GM12878 (cell line): ENCODE results near the gene MGAT2. TPM values are rescaled to one million over a fixed set of nuclear protein-coding genes. Genes with fewer than 3 reads are reported as not detected.

Experiments
- BCLAF1 ChIP-seq: fragments of 450-650 bp; IDR thresholded peaks from 2 replicates; pipeline ENCODE4 v1.6.1; 2017; ENCODE audit warnings: antibody characterized with exemption, mild to moderate bottlenecking, moderate library complexity
- BHLHE40 ChIP-seq, 2 experiments: fragments of 450-650 bp in 1 of 2; IDR thresholded peaks; 2 replicates each; pipeline ENCODE4 v1.6.1; 2011 to 2017; ENCODE audit warnings: low read depth in 2 of 2, borderline replicate concordance in 1 of 2, improper control_type of control experiment in 1 of 2, low read length in 1 of 2, mild to moderate bottlenecking in 1 of 2
- CHD2 ChIP-seq: IDR thresholded peaks from 2 replicates; pipeline ENCODE4 v1.6.1; 2011; ENCODE audit warnings: low read depth, low read length, improper control_type of control experiment, borderline replicate concordance
- GABPA ChIP-seq: IDR thresholded peaks from 2 replicates; pipeline ENCODE4 v1.6.1; 2014; ENCODE audit warnings: antibody characterized with exemption, low read depth, mild to moderate bottlenecking, inconsistent platforms
- IRF3 ChIP-seq: fragments of 450-650 bp; IDR thresholded peaks from 2 replicates; pipeline ENCODE4 v1.6.1; 2014; ENCODE audit warnings: mild to moderate bottlenecking
- MEF2B ChIP-seq: fragments of 450-650 bp; IDR thresholded peaks from 2 replicates; pipeline ENCODE4 v1.6.1; 2018; ENCODE audit warnings: mild to moderate bottlenecking, moderate library complexity; ENCODE audit not compliant: partially characterized antibody, poor library complexity, severe bottlenecking
- MTA3 ChIP-seq: IDR thresholded peaks from 2 replicates; pipeline ENCODE4 v1.6.1; 2012; ENCODE audit warnings: low read length, inconsistent platforms, borderline replicate concordance
- NFIC ChIP-seq: IDR thresholded peaks from 2 replicates; pipeline ENCODE4 v1.6.1; 2012; ENCODE audit warnings: low read depth, mild to moderate bottlenecking, inconsistent platforms, low read length, moderate library complexity
- NRF1 ChIP-seq: conservative IDR thresholded peaks from 2 replicates; pipeline ENCODE4 v1.6.1; 2011; ENCODE audit warnings: mild to moderate bottlenecking, low read depth, low read length, improper control_type of control experiment
- SUZ12 ChIP-seq: fragments of 200-600 bp; sonication (generic); IDR thresholded peaks from one replicate; pipeline ENCODE4 v1.6.1; 2018; ENCODE audit warnings: antibody characterized with exemption, mild to moderate bottlenecking; ENCODE audit not compliant: unreplicated experiment
- TCF12 ChIP-seq: IDR thresholded peaks from 2 replicates; pipeline ENCODE4 v1.6.1; 2011; ENCODE audit warnings: low read depth, mild to moderate bottlenecking, low read length
- polyA plus RNA-seq, 11 experiments: library from polyadenylated mRNA; depleted of rRNA in 4 of 11; unstranded in 6 of 11; stranded (reverse) in 5 of 11; fragments of >200 nt; fragmentation: Nextera tagmentation in 4 of 11; fragmentation: Illumina TruSeq in 1 of 11; extraction: Ambion mirVana in 4 of 11; extraction: Trizol in 1 of 11; gene quantifications; 1 replicate in 1 of 11; 2 replicates in 10 of 11; pipeline versions ENCODE4 v1.2.1 to v1.2.3, GENCODE V29; 2011 to 2016; ENCODE audit warnings: inconsistent platforms in 2 of 11, missing spikeins in 2 of 11, low read depth in 1 of 11
- total RNA-seq, 4 experiments: library from RNA; depleted of rRNA in 3 of 4; stranded (reverse); fragments of >200 nt in 3 of 4; fragmentation: Illumina TruSeq in 1 of 4; extraction: Trizol in 1 of 4; gene quantifications; 2 replicates each; pipeline versions ENCODE4 v1.2.1 to v1.2.3, GENCODE V29; 2013 to 2021
- TF ChIP-seq, protein P1 (sequence below): fragments of 450-650 bp; IDR thresholded peaks from 2 replicates; pipeline ENCODE4 v1.6.1; 2016; ENCODE audit warnings: mild to moderate bottlenecking, moderate library complexity, borderline replicate concordance
- TF ChIP-seq, protein P2 (sequence below): fragments of 450-650 bp; IDR thresholded peaks from 2 replicates; pipeline ENCODE4 v1.6.1; 2017; ENCODE audit warnings: mild to moderate bottlenecking, low read depth, inconsistent platforms; ENCODE audit not compliant: poor library complexity, severe bottlenecking

The MGAT2 gene
- total and polyA plus RNA-seq, 10 of the 15 experiments (the other 5 are each of a cell fraction or from before 2014, with no cell fraction given), result 0.03 to 51.8 (median 38.0) TPM; not detected in 1

DNA sequence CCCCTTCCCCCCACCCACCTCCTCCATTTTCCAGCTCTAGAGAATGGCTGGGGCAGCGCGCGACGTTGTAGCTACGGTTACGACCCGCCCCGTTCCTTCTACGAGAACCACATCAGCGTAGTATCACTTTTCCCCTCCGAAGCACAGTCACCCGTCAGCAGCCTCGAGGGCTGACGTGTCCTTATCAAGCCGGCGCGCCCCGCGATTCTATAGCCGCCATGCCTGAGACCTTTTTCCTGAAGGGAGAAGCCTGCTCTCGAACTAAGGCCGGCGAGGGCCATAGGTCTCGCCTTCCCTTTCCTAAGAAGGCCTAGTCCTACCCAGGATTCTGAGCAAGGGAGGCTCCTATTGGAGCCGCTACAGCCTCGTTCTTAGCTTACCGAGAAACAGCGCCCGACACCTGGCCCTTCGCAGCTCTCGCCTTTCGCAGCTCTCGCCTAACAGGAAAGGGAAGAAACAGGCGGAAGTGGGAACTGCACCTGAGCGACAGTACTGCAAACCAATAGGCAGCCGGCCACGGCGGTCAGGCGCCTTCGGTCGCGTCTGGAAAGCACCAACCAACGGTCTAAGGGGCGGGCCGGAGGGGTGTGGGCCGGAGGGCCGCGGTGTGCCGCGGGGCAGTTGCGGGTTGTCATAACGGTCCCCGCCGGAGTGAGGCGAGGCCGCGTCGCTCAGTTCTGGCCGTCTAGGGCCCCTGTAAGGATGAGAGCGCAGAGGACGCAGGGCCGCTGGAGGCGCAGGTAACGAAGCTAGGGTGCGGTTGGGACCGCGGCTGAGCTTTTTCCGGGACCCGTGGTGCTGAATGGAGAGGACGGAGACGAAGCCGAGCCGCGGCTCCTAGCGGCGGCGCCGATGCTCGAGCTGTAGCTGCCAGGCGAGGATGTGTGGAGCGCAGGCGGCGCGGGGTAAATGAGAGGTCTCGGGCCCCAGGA, at the start of gene MGAT2, which contains the start of gene RPL36AL (continued):
- TF ChIP-seq, protein P1, sequence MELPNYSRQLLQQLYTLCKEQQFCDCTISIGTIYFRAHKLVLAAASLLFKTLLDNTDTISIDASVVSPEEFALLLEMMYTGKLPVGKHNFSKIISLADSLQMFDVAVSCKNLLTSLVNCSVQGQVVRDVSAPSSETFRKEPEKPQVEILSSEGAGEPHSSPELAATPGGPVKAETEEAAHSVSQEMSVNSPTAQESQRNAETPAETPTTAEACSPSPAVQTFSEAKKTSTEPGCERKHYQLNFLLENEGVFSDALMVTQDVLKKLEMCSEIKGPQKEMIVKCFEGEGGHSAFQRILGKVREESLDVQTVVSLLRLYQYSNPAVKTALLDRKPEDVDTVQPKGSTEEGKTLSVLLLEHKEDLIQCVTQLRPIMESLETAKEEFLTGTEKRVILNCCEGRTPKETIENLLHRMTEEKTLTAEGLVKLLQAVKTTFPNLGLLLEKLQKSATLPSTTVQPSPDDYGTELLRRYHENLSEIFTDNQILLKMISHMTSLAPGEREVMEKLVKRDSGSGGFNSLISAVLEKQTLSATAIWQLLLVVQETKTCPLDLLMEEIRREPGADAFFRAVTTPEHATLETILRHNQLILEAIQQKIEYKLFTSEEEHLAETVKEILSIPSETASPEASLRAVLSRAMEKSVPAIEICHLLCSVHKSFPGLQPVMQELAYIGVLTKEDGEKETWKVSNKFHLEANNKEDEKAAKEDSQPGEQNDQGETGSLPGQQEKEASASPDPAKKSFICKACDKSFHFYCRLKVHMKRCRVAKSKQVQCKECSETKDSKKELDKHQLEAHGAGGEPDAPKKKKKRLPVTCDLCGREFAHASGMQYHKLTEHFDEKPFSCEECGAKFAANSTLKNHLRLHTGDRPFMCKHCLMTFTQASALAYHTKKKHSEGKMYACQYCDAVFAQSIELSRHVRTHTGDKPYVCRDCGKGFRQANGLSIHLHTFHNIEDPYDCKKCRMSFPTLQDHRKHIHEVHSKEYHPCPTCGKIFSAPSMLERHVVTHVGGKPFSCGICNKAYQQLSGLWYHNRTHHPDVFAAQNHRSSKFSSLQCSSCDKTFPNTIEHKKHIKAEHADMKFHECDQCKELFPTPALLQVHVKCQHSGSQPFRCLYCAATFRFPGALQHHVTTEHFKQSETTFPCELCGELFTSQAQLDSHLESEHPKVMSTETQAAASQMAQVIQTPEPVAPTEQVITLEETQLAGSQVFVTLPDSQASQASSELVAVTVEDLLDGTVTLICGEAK, result peak; percentile 88
- TF ChIP-seq SUZ12, result no peak
- TF ChIP-seq BHLHE40 (IDR thresholded peaks at IDR 0.05; ENCODE audit: borderline replicate concordance in 1 of 2, low read depth in 2 of 2, low read length in 1 of 2), result peak; percentile 45 to 69; a peak in 3 of 4 replicates
- peak; percentile 74 for TF ChIP-seq IRF3
- TF ChIP-seq MTA3, result no peak
- no peak for TF ChIP-seq MEF2B
- TF ChIP-seq CHD2, result peak; percentile 91
- no peak; the same call in 1 of the 2 replicates for TF ChIP-seq NFIC
- TF ChIP-seq NRF1, result no peak
- TF ChIP-seq TCF12, result peak; percentile 56; the same call in 1 of the 2 replicates
- TF ChIP-seq GABPA, result peak; percentile 90
- no peak for TF ChIP-seq BCLAF1
- TF ChIP-seq, protein P2, sequence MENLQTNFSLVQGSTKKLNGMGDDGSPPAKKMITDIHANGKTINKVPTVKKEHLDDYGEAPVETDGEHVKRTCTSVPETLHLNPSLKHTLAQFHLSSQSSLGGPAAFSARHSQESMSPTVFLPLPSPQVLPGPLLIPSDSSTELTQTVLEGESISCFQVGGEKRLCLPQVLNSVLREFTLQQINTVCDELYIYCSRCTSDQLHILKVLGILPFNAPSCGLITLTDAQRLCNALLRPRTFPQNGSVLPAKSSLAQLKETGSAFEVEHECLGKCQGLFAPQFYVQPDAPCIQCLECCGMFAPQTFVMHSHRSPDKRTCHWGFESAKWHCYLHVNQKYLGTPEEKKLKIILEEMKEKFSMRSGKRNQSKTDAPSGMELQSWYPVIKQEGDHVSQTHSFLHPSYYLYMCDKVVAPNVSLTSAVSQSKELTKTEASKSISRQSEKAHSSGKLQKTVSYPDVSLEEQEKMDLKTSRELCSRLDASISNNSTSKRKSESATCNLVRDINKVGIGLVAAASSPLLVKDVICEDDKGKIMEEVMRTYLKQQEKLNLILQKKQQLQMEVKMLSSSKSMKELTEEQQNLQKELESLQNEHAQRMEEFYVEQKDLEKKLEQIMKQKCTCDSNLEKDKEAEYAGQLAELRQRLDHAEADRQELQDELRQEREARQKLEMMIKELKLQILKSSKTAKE, result no peak
